WTC11 (cell line): ENCODE results near the gene STK24.

Source experiments
- ELF4 ChIP-seq: sonication (generic); formaldehyde crosslinking; IDR thresholded peaks from 2 replicates; pipeline ENCODE4 v1.8.1; 2022; ENCODE audit warnings: low read depth, mild to moderate bottlenecking, moderate library complexity, missing genetic modification reagents
- ESRRA ChIP-seq: sonication (generic); formaldehyde crosslinking; IDR thresholded peaks from 2 replicates; pipeline ENCODE4 v1.8.1; 2022; ENCODE audit warnings: mild to moderate bottlenecking, missing genetic modification reagents, borderline replicate concordance
- FOXJ3 ChIP-seq: sonication (generic); formaldehyde crosslinking; IDR thresholded peaks from 2 replicates; pipeline ENCODE4 v1.9.0; 2021; ENCODE audit warnings: missing genetic modification reagents, mild to moderate bottlenecking, borderline replicate concordance
- JUN ChIP-seq: sonication (generic); formaldehyde crosslinking; IDR thresholded peaks from 2 replicates; pipeline ENCODE4 v1.8.0; 2023; ENCODE audit warnings: mild to moderate bottlenecking, missing genetic modification reagents
- NR2C2 ChIP-seq: sonication (generic); formaldehyde crosslinking; IDR thresholded peaks from 2 replicates; pipeline ENCODE4 v1.8.0; 2022; ENCODE audit warnings: mild to moderate bottlenecking, missing genetic modification reagents
- NR3C1 ChIP-seq: sonication (generic); formaldehyde crosslinking; conservative IDR thresholded peaks from 2 replicates; pipeline ENCODE4 v1.8.1; 2023; ENCODE audit warnings: low read depth, mild to moderate bottlenecking, missing genetic modification reagents
- SMAD4 ChIP-seq: sonication (generic); formaldehyde crosslinking; IDR thresholded peaks from 2 replicates; pipeline ENCODE4 v1.8.0; 2022; ENCODE audit warnings: mild to moderate bottlenecking, missing genetic modification reagents
- TEAD4 ChIP-seq: sonication (generic); formaldehyde crosslinking; IDR thresholded peaks from 2 replicates; pipeline ENCODE4 v1.8.0; 2022; ENCODE audit warnings: mild to moderate bottlenecking, missing genetic modification reagents
- ZNF121 ChIP-seq: sonication (generic); formaldehyde crosslinking; IDR thresholded peaks from 2 replicates; pipeline ENCODE4 v1.8.0; 2023; ENCODE audit warnings: missing genetic modification reagents
- TF ChIP-seq, protein P1 (sequence below): fragments of 200-600 bp; IDR thresholded peaks from 2 replicates; pipeline ENCODE4 v1.8.0; 2022; ENCODE audit warnings: antibody characterized with exemption
- TF ChIP-seq, protein P2 (sequence below): sonication (generic); formaldehyde crosslinking; IDR thresholded peaks from 2 replicates; pipeline ENCODE4 v1.8.1; 2022; ENCODE audit warnings: mild to moderate bottlenecking, moderate library complexity, missing genetic modification reagents
- TF ChIP-seq, protein P3 (sequence below): sonication (generic); formaldehyde crosslinking; conservative IDR thresholded peaks from 2 replicates; pipeline ENCODE4 v1.8.1; 2023; ENCODE audit warnings: mild to moderate bottlenecking, low read depth, missing genetic modification reagents, moderate library complexity
- TF ChIP-seq, protein P4 (sequence below): sonication (generic); formaldehyde crosslinking; IDR thresholded peaks from 2 replicates; pipeline ENCODE4 v1.8.1; 2022; ENCODE audit warnings: mild to moderate bottlenecking, missing genetic modification reagents, moderate library complexity, borderline replicate concordance
- TF ChIP-seq, protein P5 (sequence below): sonication (generic); formaldehyde crosslinking; IDR thresholded peaks from 2 replicates; pipeline ENCODE4 v1.8.0; 2022; ENCODE audit warnings: mild to moderate bottlenecking, missing genetic modification reagents

DNA sequence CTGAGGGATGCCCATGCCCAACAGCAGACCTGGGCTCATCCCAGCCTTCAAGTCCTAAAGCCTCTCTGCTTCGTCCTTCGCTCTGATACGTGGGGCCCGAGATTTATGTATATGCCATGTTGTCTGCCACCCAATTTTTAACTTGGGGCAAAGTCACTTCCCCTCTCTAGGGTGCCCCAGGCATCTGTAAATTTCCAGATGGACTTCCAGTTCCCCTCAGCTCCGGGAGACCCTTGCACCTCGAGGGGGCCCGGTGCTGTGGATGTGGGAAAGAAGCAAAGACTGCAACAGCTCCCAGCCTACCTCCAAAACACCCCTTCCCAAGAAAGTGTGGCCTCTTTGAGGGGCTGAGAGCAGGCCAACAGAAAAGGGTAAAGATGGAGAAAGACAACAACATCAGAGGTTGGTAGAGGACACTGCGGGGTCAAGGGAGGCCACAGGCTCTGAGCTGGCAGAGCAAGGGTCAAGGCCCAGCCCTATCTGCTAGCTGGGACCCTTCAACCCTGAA lies 97.4 kb downstream of the STK24 start:
- TF ChIP-seq TEAD4 (CRISPR knock-in tag) (no peak), ZNF121 (CRISPR knock-in tag) (no peak), FOXJ3 (no peak), ELF4 (CRISPR knock-in tag) (no peak), SMAD4 (CRISPR knock-in tag) (no peak), ESRRA (no peak), NR3C1 (CRISPR knock-in tag) (no peak), JUN (CRISPR knock-in tag) (no peak), NR2C2 (CRISPR knock-in tag) (no peak)
- TF ChIP-seq, protein P1, sequence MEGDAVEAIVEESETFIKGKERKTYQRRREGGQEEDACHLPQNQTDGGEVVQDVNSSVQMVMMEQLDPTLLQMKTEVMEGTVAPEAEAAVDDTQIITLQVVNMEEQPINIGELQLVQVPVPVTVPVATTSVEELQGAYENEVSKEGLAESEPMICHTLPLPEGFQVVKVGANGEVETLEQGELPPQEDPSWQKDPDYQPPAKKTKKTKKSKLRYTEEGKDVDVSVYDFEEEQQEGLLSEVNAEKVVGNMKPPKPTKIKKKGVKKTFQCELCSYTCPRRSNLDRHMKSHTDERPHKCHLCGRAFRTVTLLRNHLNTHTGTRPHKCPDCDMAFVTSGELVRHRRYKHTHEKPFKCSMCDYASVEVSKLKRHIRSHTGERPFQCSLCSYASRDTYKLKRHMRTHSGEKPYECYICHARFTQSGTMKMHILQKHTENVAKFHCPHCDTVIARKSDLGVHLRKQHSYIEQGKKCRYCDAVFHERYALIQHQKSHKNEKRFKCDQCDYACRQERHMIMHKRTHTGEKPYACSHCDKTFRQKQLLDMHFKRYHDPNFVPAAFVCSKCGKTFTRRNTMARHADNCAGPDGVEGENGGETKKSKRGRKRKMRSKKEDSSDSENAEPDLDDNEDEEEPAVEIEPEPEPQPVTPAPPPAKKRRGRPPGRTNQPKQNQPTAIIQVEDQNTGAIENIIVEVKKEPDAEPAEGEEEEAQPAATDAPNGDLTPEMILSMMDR = no peak
- TF ChIP-seq, protein P2, sequence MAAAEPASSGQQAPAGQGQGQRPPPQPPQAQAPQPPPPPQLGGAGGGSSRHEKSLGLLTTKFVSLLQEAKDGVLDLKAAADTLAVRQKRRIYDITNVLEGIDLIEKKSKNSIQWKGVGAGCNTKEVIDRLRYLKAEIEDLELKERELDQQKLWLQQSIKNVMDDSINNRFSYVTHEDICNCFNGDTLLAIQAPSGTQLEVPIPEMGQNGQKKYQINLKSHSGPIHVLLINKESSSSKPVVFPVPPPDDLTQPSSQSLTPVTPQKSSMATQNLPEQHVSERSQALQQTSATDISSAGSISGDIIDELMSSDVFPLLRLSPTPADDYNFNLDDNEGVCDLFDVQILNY (CRISPR knock-in tag) = no peak
- TF ChIP-seq, protein P3, sequence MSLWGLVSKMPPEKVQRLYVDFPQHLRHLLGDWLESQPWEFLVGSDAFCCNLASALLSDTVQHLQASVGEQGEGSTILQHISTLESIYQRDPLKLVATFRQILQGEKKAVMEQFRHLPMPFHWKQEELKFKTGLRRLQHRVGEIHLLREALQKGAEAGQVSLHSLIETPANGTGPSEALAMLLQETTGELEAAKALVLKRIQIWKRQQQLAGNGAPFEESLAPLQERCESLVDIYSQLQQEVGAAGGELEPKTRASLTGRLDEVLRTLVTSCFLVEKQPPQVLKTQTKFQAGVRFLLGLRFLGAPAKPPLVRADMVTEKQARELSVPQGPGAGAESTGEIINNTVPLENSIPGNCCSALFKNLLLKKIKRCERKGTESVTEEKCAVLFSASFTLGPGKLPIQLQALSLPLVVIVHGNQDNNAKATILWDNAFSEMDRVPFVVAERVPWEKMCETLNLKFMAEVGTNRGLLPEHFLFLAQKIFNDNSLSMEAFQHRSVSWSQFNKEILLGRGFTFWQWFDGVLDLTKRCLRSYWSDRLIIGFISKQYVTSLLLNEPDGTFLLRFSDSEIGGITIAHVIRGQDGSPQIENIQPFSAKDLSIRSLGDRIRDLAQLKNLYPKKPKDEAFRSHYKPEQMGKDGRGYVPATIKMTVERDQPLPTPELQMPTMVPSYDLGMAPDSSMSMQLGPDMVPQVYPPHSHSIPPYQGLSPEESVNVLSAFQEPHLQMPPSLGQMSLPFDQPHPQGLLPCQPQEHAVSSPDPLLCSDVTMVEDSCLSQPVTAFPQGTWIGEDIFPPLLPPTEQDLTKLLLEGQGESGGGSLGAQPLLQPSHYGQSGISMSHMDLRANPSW (CRISPR knock-in tag) = no peak
- TF ChIP-seq, protein P4, sequence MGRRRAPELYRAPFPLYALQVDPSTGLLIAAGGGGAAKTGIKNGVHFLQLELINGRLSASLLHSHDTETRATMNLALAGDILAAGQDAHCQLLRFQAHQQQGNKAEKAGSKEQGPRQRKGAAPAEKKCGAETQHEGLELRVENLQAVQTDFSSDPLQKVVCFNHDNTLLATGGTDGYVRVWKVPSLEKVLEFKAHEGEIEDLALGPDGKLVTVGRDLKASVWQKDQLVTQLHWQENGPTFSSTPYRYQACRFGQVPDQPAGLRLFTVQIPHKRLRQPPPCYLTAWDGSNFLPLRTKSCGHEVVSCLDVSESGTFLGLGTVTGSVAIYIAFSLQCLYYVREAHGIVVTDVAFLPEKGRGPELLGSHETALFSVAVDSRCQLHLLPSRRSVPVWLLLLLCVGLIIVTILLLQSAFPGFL (CRISPR knock-in tag) = no peak
- TF ChIP-seq, protein P5, sequence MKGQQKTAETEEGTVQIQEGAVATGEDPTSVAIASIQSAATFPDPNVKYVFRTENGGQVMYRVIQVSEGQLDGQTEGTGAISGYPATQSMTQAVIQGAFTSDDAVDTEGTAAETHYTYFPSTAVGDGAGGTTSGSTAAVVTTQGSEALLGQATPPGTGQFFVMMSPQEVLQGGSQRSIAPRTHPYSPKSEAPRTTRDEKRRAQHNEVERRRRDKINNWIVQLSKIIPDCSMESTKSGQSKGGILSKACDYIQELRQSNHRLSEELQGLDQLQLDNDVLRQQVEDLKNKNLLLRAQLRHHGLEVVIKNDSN (CRISPR knock-in tag) = no peak
